ENCODE results near the gene RDH12.

Gene RDH12

DNA sequence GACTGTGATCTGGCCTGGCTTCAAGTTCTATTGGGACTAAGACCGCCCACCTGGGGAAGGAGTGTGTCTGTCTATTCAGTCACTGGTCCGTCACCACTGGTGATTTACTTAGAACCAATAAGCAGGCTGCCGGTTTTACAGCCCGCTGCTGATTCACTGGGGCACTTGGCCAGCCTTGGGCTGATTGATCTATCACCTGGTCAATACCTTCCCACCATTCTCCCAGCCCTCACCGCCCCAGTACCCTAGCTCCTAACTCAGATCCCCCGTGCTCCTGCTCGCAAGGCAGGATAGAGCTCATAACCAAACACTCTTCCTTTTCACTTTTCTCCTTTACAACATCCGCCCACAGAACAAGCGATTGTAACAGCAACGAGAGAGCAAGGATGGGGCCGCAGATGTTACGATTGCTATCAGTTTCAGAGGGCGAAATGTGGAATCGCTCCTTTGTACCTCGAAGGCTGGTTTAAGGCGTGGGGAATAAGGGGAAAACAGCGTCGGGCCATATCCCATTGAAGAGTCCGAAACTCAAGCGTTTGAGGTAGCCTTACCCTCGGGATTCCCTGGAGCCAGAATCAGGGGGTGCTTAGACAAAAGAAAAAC, 6.8 kb upstream of the RDH12 start:
- H3K36me3 ChIP-seq (ENCODE audit: insufficient read depth, low read length), result peaks cover 37% of the 10 kb centered on the region
- peak overlapping the region; percentile 96 for H3K9ac ChIP-seq (ENCODE audit: low read length)
- peak overlapping the region; percentile 73 for H3K4me2 ChIP-seq (ENCODE audit: low read length)
- H3K9me3 ChIP-seq (ENCODE audit: low read length), result no peaks in the 10 kb centered on the region
- peak overlapping the region; percentile 98 for H3K4me3 ChIP-seq (ENCODE audit: low read depth, low read length, poor library complexity, severe bottlenecking)
- no peaks in the 10 kb centered on the region for H3F3A ChIP-seq (ENCODE audit: insufficient read depth, low read length)
- TF ChIP-seq CTCF (IDR thresholded peaks at IDR 0.05; ENCODE audit: low read length) (no peak), EZH2 (IDR thresholded peaks at IDR 0.05; ENCODE audit: borderline replicate concordance, low read length) (no peak)
- H2AFZ ChIP-seq (ENCODE audit: low read length), result peak overlapping the region; percentile 65; the same call in 1 of the 2 replicates
- H3K27ac ChIP-seq (ENCODE audit: low read depth, low read length, poor library complexity, severe bottlenecking), result peak overlapping the region; percentile 55
- no peaks in the 10 kb centered on the region for H4K20me1 ChIP-seq (ENCODE audit: insufficient read depth, low read length)
- H3K9me2 ChIP-seq (ENCODE audit: low read depth, low read length), result no peaks in the 10 kb centered on the region
- peaks cover 22% of the 10 kb centered on the region for H3K79me2 ChIP-seq (ENCODE audit: insufficient read depth, low read length)
- H3K4me1 ChIP-seq (ENCODE audit: insufficient read depth, low read length, severe bottlenecking), result peaks cover 10% of the 10 kb centered on the region
- H3K27me3 ChIP-seq (ENCODE audit: insufficient read depth, low read length), result no peaks in the 10 kb centered on the region

- Histone ChIP-seq H3K4me1 (ENCODE audit: insufficient read depth, low read length, severe bottlenecking) (peaks cover 10% of the 10 kb centered on the region), H3K4me3 (ENCODE audit: low read depth, low read length, poor library complexity, severe bottlenecking) (peak within 1 kb of the TSS; percentile 98), H3F3A (ENCODE audit: insufficient read depth, low read length) (no peaks in the 10 kb centered on the region), H3K9me3 (ENCODE audit: low read length) (no peaks in the 10 kb centered on the region), H3K27ac (ENCODE audit: low read depth, low read length, poor library complexity, severe bottlenecking) (peak within 1 kb of the TSS; percentile 55), H2AFZ (ENCODE audit: low read length) (peak within 1 kb of the TSS; percentile 65; the same call in 1 of the 2 replicates), H3K4me2 (ENCODE audit: low read length) (peak within 1 kb of the TSS; percentile 73), H3K9me2 (ENCODE audit: low read depth, low read length) (no peaks in the 10 kb centered on the region), H3K27me3 (ENCODE audit: insufficient read depth, low read length) (no peaks in the 10 kb centered on the region), H3K9ac (ENCODE audit: low read length) (peak within 1 kb of the TSS; percentile 96), H3K36me3 (ENCODE audit: insufficient read depth, low read length) (peaks cover 31% of the 10 kb centered on the region), H3K79me2 (ENCODE audit: insufficient read depth, low read length) (peaks cover 22% of the 10 kb centered on the region), H4K20me1 (ENCODE audit: insufficient read depth, low read length) (no peaks in the 10 kb centered on the region)
- no peak for TF ChIP-seq CTCF (IDR thresholded peaks at IDR 0.05; ENCODE audit: low read length)
- no peak for TF ChIP-seq EZH2 (IDR thresholded peaks at IDR 0.05; ENCODE audit: borderline replicate concordance, low read length)
Measured at GRCh38 chr14:67695394-67695949, 6.2 kb upstream of the RDH12 start, which contains the start of gene RDH11. Gene RDH11, minus strand, starts transcription at chr14:67695764. Its CDS starts 61 bp downstream, at chr14:67695703.

GRCh38 chr14:67697006-67697405, 4.7 kb upstream of the RDH12 start:
- peaks cover 10% of the 10 kb centered on the region for H3K4me1 ChIP-seq (ENCODE audit: insufficient read depth, low read length, severe bottlenecking)
- H3K9ac ChIP-seq (ENCODE audit: low read length), result no peak overlapping the region
- no peaks in the 10 kb centered on the region for H3K27me3 ChIP-seq (ENCODE audit: insufficient read depth, low read length)
- no peaks in the 10 kb centered on the region for H4K20me1 ChIP-seq (ENCODE audit: insufficient read depth, low read length)
- H3K4me2 ChIP-seq (ENCODE audit: low read length), result no peak overlapping the region
- H3K36me3 ChIP-seq (ENCODE audit: insufficient read depth, low read length), result peaks cover 16% of the 10 kb centered on the region; the same call in 1 of the 2 replicates
- H3K4me3 ChIP-seq (ENCODE audit: low read depth, low read length, poor library complexity, severe bottlenecking), result no peak overlapping the region
- H3K9me3 ChIP-seq (ENCODE audit: low read length), result no peaks in the 10 kb centered on the region
- H3K79me2 ChIP-seq (ENCODE audit: insufficient read depth, low read length), result peaks cover 22% of the 10 kb centered on the region
- no peaks in the 10 kb centered on the region for H3K9me2 ChIP-seq (ENCODE audit: low read depth, low read length)
- no peaks in the 10 kb centered on the region for H3F3A ChIP-seq (ENCODE audit: insufficient read depth, low read length)
- H3K27ac ChIP-seq (ENCODE audit: low read depth, low read length, poor library complexity, severe bottlenecking), result no peak overlapping the region
- no peak overlapping the region for H2AFZ ChIP-seq (ENCODE audit: low read length)
- no peak for TF ChIP-seq CTCF (IDR thresholded peaks at IDR 0.05; ENCODE audit: low read length)
- no peak for TF ChIP-seq EZH2 (IDR thresholded peaks at IDR 0.05; ENCODE audit: borderline replicate concordance, low read length)

Data from OCI-LY1 (cell line).